Hepatocyte (in vitro differentiated cells): ENCODE results near the gene TMX1. TPM values are rescaled to one million over a fixed set of nuclear protein-coding genes. Genes with fewer than 3 reads are reported as not detected.

Experiments used
- DNase-seq: peaks from one replicate; pipeline ENCODE4 v3.0.0-alpha.2; 2016; ENCODE audit warnings: low spot score
- H2AFZ ChIP-seq: fragments of 200-600 bp; sonication (generic); 2 replicates; pipeline ENCODE4 v1.6.0; 2016; ENCODE audit warnings: antibody characterized with exemption, mild to moderate bottlenecking
- H3K27ac ChIP-seq: fragments of 200-600 bp; sonication (generic); 2 replicates; pipeline ENCODE4 v1.5.1; 2016; ENCODE audit warnings: mild to moderate bottlenecking
- H3K27me3 ChIP-seq: fragments of 200-600 bp; sonication (generic); 2 replicates; pipeline ENCODE4 v1.6.1; 2016
- H3K36me3 ChIP-seq: fragments of 200-600 bp; sonication (generic); replicated peaks from 2 replicates; pipeline ENCODE4 v1.5.1; 2016; ENCODE audit warnings: low read depth; ENCODE audit not compliant: insufficient read depth
- H3K4me1 ChIP-seq: fragments of 200-600 bp; sonication (generic); 2 replicates; pipeline ENCODE4 v1.5.1; 2016; ENCODE audit warnings: mild to moderate bottlenecking, moderate library complexity; ENCODE audit not compliant: insufficient read depth
- H3K4me2 ChIP-seq: fragments of 200-600 bp; sonication (generic); 2 replicates; pipeline ENCODE4 v1.6.0; 2016
- H3K4me3 ChIP-seq: fragments of 200-600 bp; sonication (generic); 2 replicates; pipeline ENCODE4 v1.5.1; 2016; ENCODE audit warnings: mild to moderate bottlenecking
- H3K79me2 ChIP-seq: fragments of 200-600 bp; sonication (generic); 2 replicates; pipeline ENCODE4 v1.6.0; 2017; ENCODE audit warnings: mild to moderate bottlenecking
- H3K9me2 ChIP-seq: fragments of 200-600 bp; sonication (generic); replicated peaks from 2 replicates; pipeline ENCODE4 v1.6.0; 2017; ENCODE audit warnings: mild to moderate bottlenecking; ENCODE audit not compliant: insufficient read depth
- H3K9me3 ChIP-seq: fragments of 200-600 bp; sonication (generic); 2 replicates; pipeline ENCODE4 v1.5.1; 2016; ENCODE audit warnings: low read depth, mild to moderate bottlenecking
- H4K20me1 ChIP-seq: fragments of 200-600 bp; sonication (generic); 2 replicates; pipeline ENCODE4 v1.6.0; 2016; ENCODE audit warnings: mild to moderate bottlenecking; ENCODE audit not compliant: insufficient read depth, poor library complexity, severe bottlenecking
- CTCF ChIP-seq: fragments of 200-600 bp; sonication (generic); IDR thresholded peaks from 2 replicates; pipeline ENCODE4 v1.5.1; 2016; ENCODE audit warnings: antibody characterized with exemption, mild to moderate bottlenecking; ENCODE audit not compliant: poor library complexity
- EZH2 ChIP-seq: fragments of 200-600 bp; sonication (generic); IDR thresholded peaks from 2 replicates; pipeline ENCODE4 v1.6.1; 2016; ENCODE audit warnings: antibody characterized with exemption, mild to moderate bottlenecking, borderline replicate concordance
- EZH2phosphoT487 ChIP-seq: fragments of 200-600 bp; sonication (generic); IDR thresholded peaks from one replicate; pipeline ENCODE4 v1.6.1; 2018; ENCODE audit warnings: antibody characterized with exemption, mild to moderate bottlenecking, low read depth, moderate library complexity; ENCODE audit not compliant: unreplicated experiment, severe bottlenecking
- WGBS: methylation state at CpG from one replicate; pipeline ENCODE4 v1.1.6; 2016; ENCODE audit warnings: low lambda C conversion rate; ENCODE audit errors: missing lambda C conversion rate; 5-methylcytosine and 5-hydroxymethylcytosine counted together
- polyA plus RNA-seq: library from polyadenylated mRNA; unstranded; fragments of >200 nt; fragmentation: Nextera tagmentation; extraction: Ambion mirVana; gene quantifications from 2 replicates; pipeline ENCODE4 v1.2.1, GENCODE V29; 2016
- total RNA-seq: library from RNA; depleted of rRNA; stranded (reverse); fragments of >200 nt; gene quantifications from 2 replicates; pipeline ENCODE4 v1.2.3, GENCODE V29; 2014

Gene TMX1
- total and polyA plus RNA-seq, 2 experiments from 2014 or later = 39.9 to 48.6 TPM

- no peak for TF ChIP-seq EZH2phosphoT487
- no peak for TF ChIP-seq CTCF
- TF ChIP-seq EZH2 = no peak
- DNase-seq = no peak
- Histone ChIP-seq H3K9me2 (no peaks in the 10 kb centered on the region), H3K79me2 (no peaks in the 10 kb centered on the region), H3K4me1 (no peaks in the 10 kb centered on the region), H3K36me3 (no peaks in the 10 kb centered on the region), H4K20me1 (no peaks in the 10 kb centered on the region), H3K27ac (no peak overlapping the region), H3K4me3 (no peak overlapping the region), H3K9me3 (no peaks in the 10 kb centered on the region), H2AFZ (no peak overlapping the region), H3K27me3 (no peaks in the 10 kb centered on the region), H3K4me2 (no peak overlapping the region)
Observed at GRCh38 chr14:51253880-51254279, 13.8 kb downstream of the TMX1 start.

GRCh38 chr14:51258280-51258679 lies 18.2 kb downstream of the TMX1 start:
- no peaks in the 10 kb centered on the region for H3K36me3 ChIP-seq
- H3K9me2 ChIP-seq = no peaks in the 10 kb centered on the region
- no peak overlapping the region for H2AFZ ChIP-seq
- no peak for DNase-seq
- no peaks in the 10 kb centered on the region for H3K4me1 ChIP-seq
- H3K79me2 ChIP-seq = no peaks in the 10 kb centered on the region
- no peak overlapping the region for H3K27ac ChIP-seq
- WGBS = 100% methylated on average over 1 of the region's 1 CpG
- no peak overlapping the region for H3K4me3 ChIP-seq
- no peaks in the 10 kb centered on the region for H4K20me1 ChIP-seq
- no peaks in the 10 kb centered on the region for H3K9me3 ChIP-seq
- no peaks in the 10 kb centered on the region for H3K27me3 ChIP-seq
- H3K4me2 ChIP-seq = no peak overlapping the region
- TF ChIP-seq EZH2phosphoT487 = no peak
- TF ChIP-seq EZH2 = no peak
- no peak for TF ChIP-seq CTCF

- H3K27me3 ChIP-seq = no peaks in the 10 kb centered on the region
- no peak overlapping the region for H2AFZ ChIP-seq
- no peak for TF ChIP-seq EZH2
- no peak for TF ChIP-seq EZH2phosphoT487
- TF ChIP-seq CTCF = no peak
- no peaks in the 10 kb centered on the region for H3K9me3 ChIP-seq
- H3K36me3 ChIP-seq = no peaks in the 10 kb centered on the region
- H3K4me1 ChIP-seq = no peaks in the 10 kb centered on the region
- no peak for DNase-seq
- no peaks in the 10 kb centered on the region for H4K20me1 ChIP-seq
- H3K27ac ChIP-seq = no peak overlapping the region
- H3K9me2 ChIP-seq = no peaks in the 10 kb centered on the region
- H3K4me2 ChIP-seq = no peak overlapping the region
- H3K4me3 ChIP-seq = no peak overlapping the region
- H3K79me2 ChIP-seq = no peaks in the 10 kb centered on the region
Observed at GRCh38 chr14:51258788-51259187, 18.7 kb downstream of the TMX1 start.

- DNase-seq = no peak
- Histone ChIP-seq H3K79me2 (no peaks in the 10 kb centered on the region), H2AFZ (no peak overlapping the region), H3K4me1 (no peaks in the 10 kb centered on the region), H3K4me3 (no peak overlapping the region), H3K27me3 (no peaks in the 10 kb centered on the region), H3K36me3 (no peaks in the 10 kb centered on the region), H3K9me2 (no peaks in the 10 kb centered on the region), H3K4me2 (no peak overlapping the region), H4K20me1 (no peaks in the 10 kb centered on the region), H3K9me3 (no peaks in the 10 kb centered on the region), H3K27ac (no peak overlapping the region)
- no peak for TF ChIP-seq EZH2phosphoT487
- no peak for TF ChIP-seq CTCF
- no peak for TF ChIP-seq EZH2
- 100% methylated on average over 3 of the region's 3 CpGs for WGBS
Observed at GRCh38 chr14:51260225-51260624, 20.2 kb downstream of the TMX1 start.
